SK-MEL-5 (cell line): ENCODE data around the gene LAMA3. TPM values are rescaled to one million over a fixed set of nuclear protein-coding genes. Genes with fewer than 3 reads are reported as not detected.
"Not testable (repeated sequence)": the region's sequence is repeated elsewhere in the genome, so short reads cannot be mapped to it uniquely, and the experiment has no call there.

Experiments
- DNase-seq: peaks from one replicate; pipeline ENCODE4 v3.0.0-alpha.2; 2016; ENCODE audit warnings: low read depth, low spot score
- in situ Hi-C: cut with HindIII; loops from 2 replicates; pipeline ENCODE4 v1.10.0; 2016; ENCODE audit warnings: low sequenced_read_pairs, high pct_unique_total_duplicates, low pct_unique_long_range_greater_than_20kb
- total RNA-seq: library from RNA; depleted of rRNA; stranded (reverse); fragments of >200 nt; shearing (Covaris generic); gene quantifications from 2 replicates; pipeline ENCODE4 v1.2.3, GENCODE V29; 2014

The LAMA3 gene
- total RNA-seq, 1 experiment from 2014 or later: 1.1 TPM

DNA sequence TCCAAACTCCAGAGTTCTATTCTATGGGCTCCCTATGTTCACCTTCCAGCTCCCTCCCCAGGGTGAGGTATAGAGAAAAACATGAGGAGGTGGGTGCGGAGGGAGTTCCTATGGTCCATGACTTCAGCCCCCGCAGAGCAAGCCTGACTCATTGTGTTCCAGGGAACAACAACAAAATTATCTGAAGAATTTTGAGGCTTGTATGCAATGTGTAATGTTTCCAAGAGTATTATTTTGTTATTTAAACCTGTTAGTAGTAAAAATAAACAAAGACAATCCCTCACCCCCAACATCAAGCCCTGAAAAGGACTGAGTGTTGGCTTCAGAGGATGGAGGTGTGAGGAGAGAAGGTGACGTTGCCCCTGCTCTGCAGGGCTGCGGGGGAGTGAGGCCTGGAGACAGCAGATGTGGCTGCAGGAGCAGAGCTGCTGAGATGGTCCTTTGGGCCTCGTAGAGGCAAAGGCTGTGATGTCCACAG is 29.0 kb downstream of the LAMA3 start:
- in situ Hi-C loops: no loop called here
- no peak for DNase-seq

DNA sequence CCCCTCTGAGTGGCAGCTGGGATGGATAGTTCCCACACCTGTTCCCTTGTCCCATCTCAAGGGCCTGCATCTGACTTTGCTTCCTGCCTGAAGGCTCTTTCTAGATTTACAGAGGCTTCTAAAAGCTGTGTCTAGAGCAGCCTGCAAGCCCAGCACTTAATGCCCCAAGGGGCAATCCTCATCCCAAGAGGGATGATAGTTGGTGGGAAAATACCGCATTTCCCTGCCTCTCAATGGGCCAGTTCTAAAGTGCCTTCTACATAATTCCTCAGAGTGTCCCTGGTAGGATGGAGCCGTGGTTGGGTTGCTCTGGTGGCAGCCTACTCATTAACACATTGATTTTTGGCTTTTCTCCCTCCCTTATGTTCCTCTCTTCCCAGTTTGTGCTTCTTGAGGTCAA is 29.5 kb downstream of the LAMA3 start:
- in situ Hi-C loops: no loop called here
- DNase-seq: no peak

DNA sequence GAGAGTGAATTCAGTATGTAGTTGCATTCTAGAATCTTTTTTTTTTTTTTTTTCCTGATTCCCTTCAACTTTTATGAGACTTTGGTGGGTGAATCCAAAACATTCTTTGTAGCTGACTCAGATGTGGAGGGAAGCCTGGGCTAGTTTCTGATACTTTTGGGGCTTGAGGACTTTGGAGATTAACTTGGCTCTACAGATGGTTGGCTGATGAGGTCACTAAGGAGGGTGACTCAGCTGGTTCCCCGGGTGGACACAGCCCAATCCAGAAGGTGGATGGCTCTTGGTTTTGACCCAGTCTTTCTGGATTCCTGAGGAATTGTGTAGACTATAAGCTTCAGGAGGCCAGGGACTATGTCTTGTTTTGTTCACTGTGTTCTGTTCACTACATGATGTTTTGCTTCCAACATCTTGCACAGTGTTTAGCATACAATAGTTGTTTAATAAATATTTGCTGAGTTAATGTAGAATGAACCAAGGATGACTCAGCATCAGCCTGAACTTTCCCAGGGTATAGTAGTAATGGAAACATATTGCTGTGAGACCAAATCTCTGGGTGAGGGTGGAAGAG is 30.5 kb downstream of the LAMA3 start:
- in situ Hi-C loops: no loop called here
- DNase-seq: peak; percentile 4

DNA sequence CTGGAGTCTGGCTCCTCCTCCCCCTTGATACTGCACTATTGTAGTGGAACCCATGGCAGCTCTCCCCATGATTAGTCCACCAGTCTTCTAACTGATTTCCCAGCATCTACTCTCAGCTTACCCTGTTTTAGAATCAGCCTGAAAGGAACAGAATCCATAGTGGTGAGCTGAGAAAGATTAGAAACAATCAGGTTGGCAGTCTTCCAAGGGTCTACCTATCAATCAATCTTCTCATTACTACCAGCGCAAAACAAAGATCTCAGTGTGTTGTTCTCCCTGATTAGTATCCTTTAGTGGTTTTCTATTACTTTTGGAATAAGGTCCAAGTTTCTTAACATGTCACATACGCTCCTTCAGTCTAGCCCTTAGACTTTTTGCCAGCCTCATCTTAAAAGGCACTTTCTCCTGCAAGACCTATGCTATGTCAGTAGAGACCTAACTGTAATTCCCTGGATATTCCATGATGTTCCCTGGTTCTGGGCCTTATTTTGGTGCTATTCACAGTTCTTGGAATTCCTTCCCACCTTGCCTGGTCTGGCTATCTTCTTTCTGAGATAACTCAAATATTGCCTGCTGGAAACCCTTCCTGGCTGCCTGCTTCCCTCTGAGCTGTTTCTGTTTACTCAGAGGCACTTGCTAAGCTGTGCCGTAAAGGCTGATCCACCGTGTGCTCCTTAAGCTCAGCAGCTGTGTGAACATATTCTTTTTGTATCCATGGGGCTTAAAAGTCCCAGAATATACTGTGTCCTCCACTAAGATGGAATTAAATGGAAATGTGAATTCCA is 32.6 kb downstream of the LAMA3 start:
- in situ Hi-C loops: no loop called here
- no peak for DNase-seq

DNA sequence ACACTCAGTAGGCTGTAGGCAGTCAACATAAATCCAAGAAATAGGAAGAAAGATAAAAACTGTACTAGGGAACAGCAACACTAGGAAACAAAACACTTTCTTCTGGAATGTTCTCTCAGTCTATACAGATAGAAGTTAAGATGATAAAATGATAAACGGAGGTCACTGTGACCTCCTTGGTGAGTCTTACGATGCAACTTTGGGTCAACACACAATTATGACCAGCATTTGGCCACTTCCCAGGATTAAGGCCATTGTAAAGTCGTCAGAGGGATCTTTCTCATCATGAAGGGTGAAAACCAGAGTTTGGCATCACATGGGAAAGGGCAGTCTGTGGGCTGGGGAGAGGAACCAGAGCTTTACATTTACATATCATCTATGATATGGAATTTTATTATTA is 33.4 kb downstream of the LAMA3 start:
- in situ Hi-C loops: no loop called here
- DNase-seq: no peak

DNA sequence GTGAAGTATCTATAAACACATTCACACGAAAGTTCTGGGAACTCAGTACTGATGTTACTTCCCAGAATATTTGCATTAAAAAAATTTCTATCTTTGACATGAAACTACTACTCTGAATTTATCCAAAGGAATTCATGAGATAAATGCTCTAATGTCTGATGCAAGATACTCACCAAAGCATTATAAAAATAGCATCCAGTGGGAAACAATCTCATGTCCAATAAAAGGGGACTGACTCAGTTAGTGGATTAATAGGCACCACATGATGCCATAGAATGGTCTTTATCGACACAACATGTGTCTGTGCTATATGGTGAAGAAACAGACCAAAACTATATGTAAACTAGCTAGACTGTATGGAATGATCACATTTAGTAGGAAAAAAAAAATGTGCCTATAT is 33.9 kb downstream of the LAMA3 start:
- in situ Hi-C loops: no loop called here
- DNase-seq: no peak

DNA sequence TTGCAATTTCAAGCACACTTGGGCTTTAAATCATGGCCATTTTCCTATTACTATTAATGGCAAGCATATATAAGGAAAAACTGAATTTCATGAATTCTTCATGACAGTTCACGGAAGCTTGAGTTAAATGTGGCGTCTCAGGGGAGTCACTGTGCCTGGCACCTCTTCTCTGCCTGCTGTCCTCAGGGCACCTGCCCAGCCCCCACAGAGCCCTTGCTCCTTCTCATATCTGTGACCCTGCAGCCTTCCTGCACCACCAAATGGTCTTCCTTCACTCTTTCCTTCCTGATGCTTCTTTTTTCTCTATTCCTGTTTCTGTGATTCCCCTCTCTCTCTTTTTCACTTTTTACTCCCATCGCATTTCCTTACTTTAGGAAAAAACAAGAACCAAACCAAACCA is 35.4 kb downstream of the LAMA3 start:
- DNase-seq: no peak
- in situ Hi-C loops: no loop called here

DNA sequence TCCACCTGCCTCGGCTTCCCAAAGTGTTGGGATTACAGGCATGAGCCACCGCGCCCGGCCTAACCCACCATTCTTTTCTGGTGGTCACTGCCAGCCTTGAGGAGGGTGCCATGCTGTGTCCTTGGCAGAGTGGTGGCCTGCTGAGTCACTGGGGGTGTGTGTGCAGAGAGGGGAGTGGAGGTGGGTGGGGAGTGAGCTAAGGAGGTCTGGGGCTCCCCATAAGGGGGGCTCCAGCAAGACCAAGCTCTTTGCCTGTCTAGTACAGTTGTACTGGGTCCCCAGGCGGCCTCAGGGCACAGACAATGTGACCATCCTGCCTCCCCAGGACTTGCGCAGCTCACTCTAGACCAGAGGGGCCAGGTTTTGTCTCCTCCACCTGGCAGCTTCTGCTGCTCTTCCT is 36.1 kb downstream of the LAMA3 start:
- no peak for DNase-seq
- in situ Hi-C loops: no loop called here

DNA sequence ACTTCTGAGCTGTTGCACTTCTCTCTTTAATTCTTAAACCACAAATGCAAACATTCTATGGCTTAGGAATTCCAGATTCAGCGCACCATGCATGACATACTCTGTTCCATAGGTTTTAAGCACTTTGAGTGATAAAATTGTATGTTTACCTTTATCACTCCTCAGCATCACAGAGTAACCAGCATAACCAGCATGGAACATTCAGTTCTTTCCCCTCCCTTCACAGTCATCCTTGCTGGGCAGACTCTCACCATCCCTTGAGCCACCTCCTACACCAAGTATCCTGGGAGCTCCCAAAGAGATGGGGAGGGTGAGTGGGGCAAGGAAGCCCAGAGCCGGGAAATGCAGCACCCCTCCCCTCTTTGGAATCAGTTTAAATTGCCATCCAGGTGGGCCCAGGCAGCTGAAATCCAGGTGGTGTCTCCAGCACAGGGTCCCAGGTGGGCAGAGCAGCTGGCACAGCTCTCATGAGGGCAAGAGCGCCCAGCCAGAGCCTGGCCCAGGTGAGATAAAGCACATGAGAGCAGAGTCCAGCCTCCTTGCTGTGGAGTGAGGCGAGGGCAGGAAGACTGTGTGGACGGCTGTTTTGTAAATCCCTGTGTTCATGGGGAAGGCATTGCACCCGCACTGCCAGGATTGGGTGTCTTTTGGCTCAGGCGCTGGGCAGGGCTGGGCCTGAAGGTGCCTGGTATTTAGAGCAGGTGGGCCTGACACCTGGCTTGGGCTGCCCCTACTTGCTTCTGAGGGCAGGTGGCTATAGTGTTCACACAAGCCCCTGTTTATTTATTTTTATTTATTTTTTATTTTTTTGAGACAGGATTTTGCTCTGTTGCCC is 36.8 kb downstream of the LAMA3 start:
- in situ Hi-C loops: no loop called here

DNA sequence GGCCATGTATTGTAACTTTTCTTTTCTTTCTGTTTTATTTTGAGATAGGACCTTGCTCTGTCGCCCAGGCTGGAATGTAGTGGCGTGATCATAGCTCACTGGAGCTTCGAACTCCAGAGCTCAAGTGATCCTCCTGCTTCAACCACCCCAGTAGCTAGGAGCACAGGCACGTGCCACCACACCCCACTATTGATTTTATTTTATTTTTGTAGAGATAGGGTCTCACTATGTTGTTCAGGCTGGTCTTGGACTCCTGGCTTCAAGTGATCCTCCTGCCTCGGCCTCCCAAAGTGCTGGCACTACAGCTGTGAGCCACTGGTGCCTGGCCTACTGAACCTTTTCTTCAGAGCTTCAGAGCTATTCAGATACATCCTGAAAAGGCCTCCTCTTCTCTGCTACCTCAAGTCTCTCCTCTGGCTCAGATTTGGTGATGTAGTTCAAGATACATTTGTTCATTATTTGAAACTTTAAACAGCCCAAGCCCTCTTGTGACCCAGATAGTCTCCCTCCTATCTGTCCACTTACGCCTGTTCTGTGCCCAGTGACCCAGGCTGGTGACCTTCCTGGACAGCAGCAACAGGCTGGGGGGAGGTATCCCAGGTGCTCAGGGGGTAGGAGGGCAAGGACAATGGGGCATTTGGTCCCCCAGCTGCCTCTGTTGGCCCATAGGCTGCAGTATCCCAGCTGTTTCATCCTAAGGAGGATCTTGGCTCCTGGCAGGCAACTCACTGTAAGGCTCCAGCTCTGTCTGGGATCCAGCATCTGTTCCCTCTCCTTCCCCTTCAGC is 38.6 kb downstream of the LAMA3 start:
- in situ Hi-C loops: no loop called here
- no peak for DNase-seq

More for the DNA sequence above, 36.8 kb downstream of the LAMA3 start:
- DNase-seq: no peak

DNA sequence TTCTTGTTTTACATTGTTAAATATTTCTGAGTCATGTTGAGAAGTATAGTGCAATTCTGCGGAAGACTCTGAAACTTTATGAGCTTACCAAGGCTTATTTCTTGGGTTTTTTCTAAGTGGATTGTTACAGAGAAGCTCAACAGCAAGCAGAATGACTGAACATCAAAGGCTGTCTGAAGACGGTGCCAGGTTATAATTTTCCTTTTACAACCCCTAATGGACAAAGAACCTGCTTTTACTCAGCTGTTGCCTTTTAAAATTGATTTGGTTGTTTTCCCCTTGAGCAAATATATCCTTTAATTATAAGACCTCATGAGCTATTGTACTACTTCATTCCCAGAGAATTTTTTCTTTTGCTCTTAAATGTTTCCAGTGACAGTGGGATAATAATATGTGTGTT is 41.6 kb downstream of the LAMA3 start:
- in situ Hi-C loops: no loop called here

DNA sequence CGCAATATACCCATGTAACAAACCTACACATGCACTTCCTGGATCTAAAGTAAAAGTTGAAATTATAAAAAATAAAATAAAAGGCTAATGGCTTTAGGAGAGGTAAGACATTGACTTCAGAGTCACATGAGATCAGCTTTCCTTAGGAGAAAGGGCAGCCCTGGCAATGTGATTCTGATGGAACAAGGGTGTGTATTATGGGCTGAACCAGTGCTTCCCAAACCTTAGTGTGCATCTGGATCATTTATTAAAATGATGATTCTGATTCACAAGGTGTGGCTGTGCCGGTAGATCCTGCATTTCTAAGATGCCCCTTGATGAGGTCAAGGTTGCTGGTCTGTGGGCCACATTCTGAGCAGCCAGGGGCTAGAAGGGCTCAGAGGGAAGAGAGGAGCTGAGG is 42.6 kb downstream of the LAMA3 start:
- in situ Hi-C loops: no loop called here
- DNase-seq: no peak

More for the DNA sequence above, 41.6 kb downstream of the LAMA3 start:
- no peak for DNase-seq

DNA sequence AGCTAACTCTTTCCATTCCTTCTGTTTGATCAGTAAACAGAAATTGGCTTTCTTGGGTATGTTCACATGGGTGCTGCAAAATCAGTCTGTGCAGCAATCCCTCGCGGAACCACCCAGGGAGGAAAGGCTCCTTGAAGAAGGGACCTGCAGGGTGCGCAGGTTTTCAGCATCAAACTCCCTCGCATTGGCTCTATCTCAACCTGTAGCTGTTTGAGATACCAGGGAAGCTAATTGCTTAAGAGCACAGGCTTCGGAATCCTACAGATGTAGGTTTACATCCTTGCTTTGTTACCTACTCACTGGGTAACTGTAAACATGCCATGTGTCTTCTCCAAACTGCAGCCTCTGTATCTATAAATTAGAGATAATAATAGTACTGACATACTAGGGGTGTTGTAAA is 43.2 kb downstream of the LAMA3 start:
- in situ Hi-C loops: no loop called here
- DNase-seq: no peak

DNA sequence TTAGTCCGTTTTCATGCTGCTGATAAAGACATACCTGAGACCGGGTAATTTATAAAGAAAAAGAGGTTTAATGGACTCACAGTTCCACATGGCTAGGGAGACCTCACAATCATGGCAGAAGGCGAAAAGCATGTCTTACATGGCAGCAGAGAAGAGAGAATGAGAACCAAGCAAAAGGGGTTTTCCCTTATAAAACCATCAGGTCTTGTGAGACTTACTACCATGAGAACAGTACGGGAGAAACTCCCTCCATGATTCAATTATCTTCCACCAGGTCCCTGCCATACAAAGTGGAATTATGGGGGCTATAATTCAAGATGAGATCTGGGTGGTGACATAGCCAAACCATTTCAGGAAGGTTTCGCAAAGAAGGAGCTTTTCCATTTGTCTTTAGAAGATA is 44.0 kb downstream of the LAMA3 start:
- DNase-seq, in situ Hi-C loops: not testable (repeated sequence)

DNA sequence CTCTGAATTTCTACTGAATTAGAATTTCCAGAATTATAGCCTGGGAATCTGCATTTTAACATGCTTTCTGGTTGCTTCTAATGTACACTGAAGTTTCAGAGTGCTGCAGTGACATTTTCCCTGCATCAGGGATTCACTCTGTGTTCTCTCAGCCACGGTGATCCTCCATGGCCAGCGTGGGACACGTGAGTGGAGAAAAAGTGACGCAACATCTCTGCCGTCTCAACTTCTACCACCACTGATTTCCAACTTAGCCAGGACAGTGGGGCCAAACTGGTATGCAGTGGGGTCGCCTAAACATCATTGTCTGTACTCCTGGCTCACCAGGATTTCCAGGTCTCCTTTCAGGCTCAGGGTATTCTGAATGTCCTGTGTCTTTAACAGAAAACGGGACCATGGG is 44.6 kb downstream of the LAMA3 start:
- DNase-seq: no peak
- in situ Hi-C loops: no loop called here

DNA sequence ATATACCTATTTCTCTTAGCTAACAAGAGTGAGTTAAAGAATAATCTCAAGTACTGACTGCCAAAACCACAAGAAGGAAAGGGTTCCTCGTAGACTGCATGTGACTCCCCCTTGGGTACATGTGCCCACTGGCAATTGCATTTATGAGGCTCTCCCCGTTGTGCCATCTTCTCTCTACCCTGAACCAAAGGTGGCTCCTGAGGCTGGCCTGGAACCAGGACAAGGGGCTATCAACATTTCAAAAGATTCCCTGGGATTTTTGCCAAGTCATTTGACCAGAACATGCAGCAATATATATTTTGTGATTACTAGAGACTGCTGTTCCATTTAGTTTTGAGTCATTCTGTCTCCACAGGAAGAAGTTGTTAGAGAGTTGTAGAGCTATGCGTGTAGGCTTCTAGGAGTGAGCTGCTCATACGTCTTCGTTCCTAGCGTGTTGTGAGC is 45.8 kb downstream of the LAMA3 start:
- no peak for DNase-seq
- in situ Hi-C loops: no loop called here

DNA sequence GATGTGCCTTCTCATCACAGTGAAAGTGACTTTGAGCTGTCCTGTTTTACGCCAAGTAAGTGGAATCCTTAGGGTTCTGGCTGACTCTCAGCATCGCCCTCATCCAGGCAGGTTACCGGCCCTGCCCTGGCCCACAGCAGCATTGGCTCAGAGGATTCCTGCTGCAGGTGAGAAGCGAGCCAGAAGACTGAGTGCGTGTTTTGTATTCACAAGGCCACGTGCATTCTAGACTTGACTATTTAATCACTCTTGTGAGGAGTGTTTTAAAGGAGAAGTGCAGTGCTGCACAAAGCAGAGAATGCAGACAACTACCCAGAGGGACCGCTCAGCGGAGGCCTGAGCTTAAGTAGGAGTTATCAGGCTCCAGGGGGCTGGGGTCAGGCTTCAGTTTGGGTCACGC is 48.3 kb downstream of the LAMA3 start:
- in situ Hi-C loops: no loop called here
- DNase-seq: no peak

DNA sequence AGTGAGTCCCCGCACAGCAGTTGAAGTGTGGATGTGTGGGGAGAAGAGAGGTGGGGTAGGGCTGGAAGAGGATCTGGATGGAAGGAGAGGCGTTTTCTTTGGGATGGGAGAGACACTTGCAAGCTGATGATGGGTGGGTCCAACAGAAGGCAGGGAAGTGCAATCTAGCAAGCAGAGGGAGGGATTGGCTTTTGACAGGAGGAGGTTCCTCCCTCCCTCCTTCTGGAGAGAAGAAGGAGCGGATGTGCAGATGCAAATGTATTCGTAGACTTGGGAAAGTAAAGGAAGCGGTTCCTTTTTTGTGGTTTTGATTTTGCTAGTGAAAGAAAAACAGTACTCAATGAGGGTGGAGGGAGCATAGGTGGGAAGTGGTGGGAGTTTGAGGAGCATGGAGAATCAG is 48.9 kb downstream of the LAMA3 start:
- no peak for DNase-seq
- in situ Hi-C loops: no loop called here
